ENCODE measurements around the gene ATG14. TPM values are rescaled to one million over a fixed set of nuclear protein-coding genes. Genes with fewer than 3 reads are reported as not detected.

ATG14 gene
- total RNA-seq, 2 donors from 2014 or later: 11.0 to 12.9 TPM

- 50 to 61% methylated on average over 6 to 10 of the region's 10 CpGs for WGBS, 2 experiments (ENCODE audit: insufficient coverage in 1 of 2, insufficient read length in 1 of 2)
- Histone ChIP-seq H3K4me3 (ENCODE audit: low read length) (no peak overlapping the region), H3K27me3 (ENCODE audit: control insufficient read depth, insufficient read depth, low read length, poor library complexity, severe bottlenecking) (no peaks in the 10 kb centered on the region), H3K9me3 (ENCODE audit: control insufficient read depth, low read length) (peaks cover 8% of the 10 kb centered on the region), H3K27ac (ENCODE audit: low read depth, low read length) (no peak overlapping the region), H3K4me1 (ENCODE audit: control insufficient read depth, insufficient read depth, low read length) (peaks cover 4% of the 10 kb centered on the region), H3K9ac (ENCODE audit: extremely low read depth, low read length, poor library complexity, severe bottlenecking) (no peak overlapping the region), H3K36me3 (ENCODE audit: control insufficient read depth, insufficient read depth, low read length) (no peaks in the 10 kb centered on the region)
- H3K4me3 Mint-ChIP-seq: no peak overlapping the region
- peaks cover 9% of the 10 kb centered on the region for H3K27me3 Mint-ChIP-seq (ENCODE audit: insufficient read depth)
- H3K4me1 Mint-ChIP-seq: peaks cover 19% of the 10 kb centered on the region
- TF ChIP-seq, protein P1, sequence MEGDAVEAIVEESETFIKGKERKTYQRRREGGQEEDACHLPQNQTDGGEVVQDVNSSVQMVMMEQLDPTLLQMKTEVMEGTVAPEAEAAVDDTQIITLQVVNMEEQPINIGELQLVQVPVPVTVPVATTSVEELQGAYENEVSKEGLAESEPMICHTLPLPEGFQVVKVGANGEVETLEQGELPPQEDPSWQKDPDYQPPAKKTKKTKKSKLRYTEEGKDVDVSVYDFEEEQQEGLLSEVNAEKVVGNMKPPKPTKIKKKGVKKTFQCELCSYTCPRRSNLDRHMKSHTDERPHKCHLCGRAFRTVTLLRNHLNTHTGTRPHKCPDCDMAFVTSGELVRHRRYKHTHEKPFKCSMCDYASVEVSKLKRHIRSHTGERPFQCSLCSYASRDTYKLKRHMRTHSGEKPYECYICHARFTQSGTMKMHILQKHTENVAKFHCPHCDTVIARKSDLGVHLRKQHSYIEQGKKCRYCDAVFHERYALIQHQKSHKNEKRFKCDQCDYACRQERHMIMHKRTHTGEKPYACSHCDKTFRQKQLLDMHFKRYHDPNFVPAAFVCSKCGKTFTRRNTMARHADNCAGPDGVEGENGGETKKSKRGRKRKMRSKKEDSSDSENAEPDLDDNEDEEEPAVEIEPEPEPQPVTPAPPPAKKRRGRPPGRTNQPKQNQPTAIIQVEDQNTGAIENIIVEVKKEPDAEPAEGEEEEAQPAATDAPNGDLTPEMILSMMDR (conservative IDR thresholded peaks at IDR 0.05): peak; percentile 82
- peaks cover 3% of the 10 kb centered on the region for H3K9me3 Mint-ChIP-seq
- H3K36me3 Mint-ChIP-seq (ENCODE audit: low read depth): no peaks in the 10 kb centered on the region
- peak; percentile 63 for DNase-seq
- no peak overlapping the region for H3K27ac Mint-ChIP-seq
These were observed 26.5 kb upstream of the ATG14 start for GRCh38 chr14:55438066-55438683.

DNA sequence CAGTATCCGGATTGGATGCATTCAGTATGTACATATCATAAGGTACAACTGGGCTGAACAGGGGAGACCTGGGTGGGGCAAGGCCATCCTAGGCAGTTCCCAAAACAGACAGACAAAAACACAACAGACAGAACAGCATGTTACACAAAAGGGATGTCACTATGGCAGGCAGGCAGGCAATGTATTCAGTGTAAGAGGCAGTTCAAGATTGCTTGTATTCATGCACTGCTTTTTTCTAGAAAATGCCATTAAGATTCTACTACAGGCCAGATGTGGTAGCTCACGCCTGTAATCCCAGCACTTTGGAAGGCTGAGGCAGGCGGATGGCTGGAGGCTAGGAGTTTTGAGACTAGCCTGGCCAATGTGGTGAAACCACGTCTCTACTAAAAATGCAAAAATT is 25.3 kb upstream of the ATG14 start:
- no peak overlapping the region for H3K4me3 ChIP-seq (ENCODE audit: low read length)
- H3K4me1 ChIP-seq (ENCODE audit: control insufficient read depth, insufficient read depth, low read length): peaks cover 4% of the 10 kb centered on the region
- no peak overlapping the region for H3K9ac ChIP-seq (ENCODE audit: extremely low read depth, low read length, poor library complexity, severe bottlenecking)
- no peaks in the 10 kb centered on the region for H3K36me3 ChIP-seq (ENCODE audit: control insufficient read depth, insufficient read depth, low read length)
- Mint-ChIP-seq H3K27ac (no peak overlapping the region), H3K27me3 (ENCODE audit: insufficient read depth) (peaks cover 9% of the 10 kb centered on the region), H3K9me3 (no peaks in the 10 kb centered on the region), H3K36me3 (ENCODE audit: low read depth) (no peaks in the 10 kb centered on the region), H3K4me1 (peaks cover 21% of the 10 kb centered on the region), H3K4me3 (no peak overlapping the region)
- no peaks in the 10 kb centered on the region for H3K27me3 ChIP-seq (ENCODE audit: control insufficient read depth, insufficient read depth, low read length, poor library complexity, severe bottlenecking)
- TF ChIP-seq, protein P1 (conservative IDR thresholded peaks at IDR 0.05): no peak
- DNase-seq: no peak
- 88 to 94% methylated on average over 3 to 4 of the region's 4 CpGs for WGBS, 2 experiments (ENCODE audit: insufficient coverage in 1 of 2, insufficient read length in 1 of 2)
- no peak overlapping the region for H3K27ac ChIP-seq (ENCODE audit: low read depth, low read length)
- H3K9me3 ChIP-seq (ENCODE audit: control insufficient read depth, low read length): no peaks in the 10 kb centered on the region

DNA sequence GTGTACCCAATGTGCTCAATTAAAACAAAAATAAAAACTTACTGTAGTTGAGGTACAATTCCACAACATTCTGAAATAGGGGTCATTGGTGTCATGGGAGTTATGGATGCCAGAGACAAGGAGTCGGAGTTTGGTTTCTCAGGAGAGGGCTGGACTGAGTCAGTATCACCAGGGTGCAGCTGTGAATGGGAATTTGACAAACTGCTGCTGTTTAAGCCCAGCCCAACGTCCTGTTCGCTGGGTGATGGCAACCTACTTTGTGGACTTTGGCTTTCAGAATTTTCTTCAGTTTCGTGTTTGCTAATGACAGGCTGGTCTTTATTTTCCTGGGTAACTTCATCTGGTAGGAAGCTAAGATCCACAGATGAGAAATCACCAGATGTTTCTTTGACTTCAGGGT is 24.9 kb upstream of the ATG14 start:
- no peak overlapping the region for H3K4me3 Mint-ChIP-seq
- H3K36me3 Mint-ChIP-seq (ENCODE audit: low read depth): no peaks in the 10 kb centered on the region
- Histone ChIP-seq H3K27me3 (ENCODE audit: control insufficient read depth, insufficient read depth, low read length, poor library complexity, severe bottlenecking) (no peaks in the 10 kb centered on the region), H3K9ac (ENCODE audit: extremely low read depth, low read length, poor library complexity, severe bottlenecking) (no peak overlapping the region), H3K4me3 (ENCODE audit: low read length) (no peak overlapping the region), H3K9me3 (ENCODE audit: control insufficient read depth, low read length) (no peaks in the 10 kb centered on the region), H3K36me3 (ENCODE audit: control insufficient read depth, insufficient read depth, low read length) (no peaks in the 10 kb centered on the region), H3K27ac (ENCODE audit: low read depth, low read length) (no peak overlapping the region), H3K4me1 (ENCODE audit: control insufficient read depth, insufficient read depth, low read length) (peaks cover 4% of the 10 kb centered on the region)
- peaks cover 21% of the 10 kb centered on the region for H3K4me1 Mint-ChIP-seq
- DNase-seq: no peak
- no peak overlapping the region for H3K27ac Mint-ChIP-seq
- 77 to 89% methylated on average over 3 to 4 of the region's 4 CpGs for WGBS, 2 experiments (ENCODE audit: insufficient coverage in 1 of 2, insufficient read length in 1 of 2)
- peaks cover 9% of the 10 kb centered on the region for H3K27me3 Mint-ChIP-seq (ENCODE audit: insufficient read depth)
- TF ChIP-seq, protein P1 (conservative IDR thresholded peaks at IDR 0.05): no peak
- H3K9me3 Mint-ChIP-seq: no peaks in the 10 kb centered on the region
